ENCODE data around the gene S100A8.

Gene S100A8

DNA sequence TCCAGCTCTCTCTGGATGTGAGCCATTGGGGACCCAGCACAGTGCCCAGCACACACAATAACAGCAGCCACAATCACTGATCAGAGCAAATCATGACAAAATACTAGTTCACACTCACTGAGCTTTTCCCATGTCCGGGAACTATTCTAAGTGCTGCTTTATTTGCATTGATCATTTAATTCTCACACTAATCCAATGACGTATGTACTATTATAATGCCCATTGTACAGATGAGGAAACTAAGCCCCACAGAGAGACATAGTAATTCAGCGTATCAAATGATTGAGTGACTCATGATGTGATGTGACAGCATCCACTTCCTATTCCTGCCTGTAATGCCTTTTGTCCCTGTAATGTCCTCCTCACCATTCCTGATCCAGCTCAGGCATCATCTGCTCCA is 1.9 kb upstream of the S100A8 start:
- DNase-seq (ENCODE audit: low read depth in 2 of 3, low spot score in 2 of 3) = no peak

DNA sequence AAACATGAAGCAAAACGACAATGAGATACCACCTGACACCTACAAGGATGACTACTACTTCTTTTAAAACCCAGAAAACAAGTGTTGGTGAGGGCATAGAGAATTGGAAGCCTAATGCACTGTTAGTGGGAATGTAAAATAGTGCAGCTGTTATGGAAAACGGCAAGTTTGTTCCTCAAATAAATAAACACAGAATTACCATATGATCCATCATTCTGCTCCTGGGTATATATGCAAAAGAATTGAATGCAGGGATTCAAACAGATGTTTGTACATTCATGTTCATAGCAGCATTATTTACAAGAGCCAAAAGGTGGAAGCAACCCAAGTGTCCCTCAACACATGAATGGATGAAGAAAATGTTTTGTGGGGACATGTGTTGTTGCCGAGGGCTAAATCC is 1.4 kb upstream of the S100A8 start:
- no peak for DNase-seq (ENCODE audit: low read depth in 2 of 3, low spot score in 2 of 3)

DNA sequence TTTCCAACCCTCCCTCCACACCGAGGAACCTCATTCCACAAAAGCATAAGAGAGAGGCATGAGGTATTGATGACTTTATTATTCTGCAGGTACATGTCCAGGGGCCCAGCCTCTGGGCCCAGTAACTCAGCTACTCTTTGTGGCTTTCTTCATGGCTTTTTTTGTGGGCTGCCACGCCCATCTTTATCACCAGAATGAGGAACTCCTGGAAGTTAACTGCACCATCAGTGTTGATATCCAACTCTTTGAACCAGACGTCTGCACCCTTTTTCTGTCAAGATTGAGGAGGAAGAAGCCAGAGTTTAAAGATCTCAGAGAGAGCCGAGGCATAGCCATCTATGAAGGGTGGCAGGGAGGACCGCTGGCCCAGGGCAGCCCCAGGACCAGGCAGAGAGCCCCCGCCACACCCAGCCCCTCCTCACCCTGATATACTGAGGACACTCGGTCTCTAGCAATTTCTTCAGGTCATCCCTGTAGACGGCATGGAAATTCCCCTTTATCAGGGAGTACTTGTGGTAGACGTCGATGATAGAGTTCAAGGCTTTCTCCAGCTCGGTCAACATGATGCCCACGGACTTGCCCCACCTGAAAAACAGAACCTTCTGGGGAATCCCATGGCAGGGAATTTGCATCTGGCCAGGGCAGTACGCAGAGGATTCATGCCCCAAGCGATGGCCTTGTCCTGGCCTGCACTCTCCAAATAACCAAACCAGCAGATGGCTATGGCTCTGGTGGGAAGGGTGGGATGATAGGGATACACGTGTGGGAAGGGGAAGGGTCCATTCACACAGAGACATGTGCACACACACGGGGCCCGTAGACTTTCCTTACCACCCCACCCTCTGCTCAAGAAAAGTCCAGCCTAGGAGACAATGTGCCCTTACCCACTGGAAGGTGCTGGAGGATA is 647 bp downstream of the S100A8 start:
- DNase-seq (ENCODE audit: low read depth in 2 of 3, low spot score in 2 of 3) = no peak

DNA sequence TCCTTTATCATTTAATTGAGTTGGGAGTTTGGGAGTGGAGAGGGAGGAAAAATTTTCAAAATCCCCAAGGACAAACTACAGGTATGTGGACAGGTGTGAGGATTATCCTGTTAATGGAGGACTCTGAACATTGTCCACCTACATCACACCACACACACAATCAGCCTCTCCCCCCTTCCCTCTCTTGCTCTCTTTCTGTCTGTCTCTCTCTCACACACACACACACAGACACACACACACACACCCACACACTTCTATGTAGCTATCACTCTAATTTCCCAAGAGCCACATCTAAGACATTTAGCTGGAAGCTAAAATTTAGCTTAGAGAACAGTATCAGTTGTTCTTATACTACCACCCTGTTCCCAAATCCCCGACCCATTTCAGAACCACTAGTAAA is 1.5 kb downstream of the S100A8 start:
- no peak for DNase-seq (ENCODE audit: low read depth in 2 of 3, low spot score in 2 of 3)

DNA sequence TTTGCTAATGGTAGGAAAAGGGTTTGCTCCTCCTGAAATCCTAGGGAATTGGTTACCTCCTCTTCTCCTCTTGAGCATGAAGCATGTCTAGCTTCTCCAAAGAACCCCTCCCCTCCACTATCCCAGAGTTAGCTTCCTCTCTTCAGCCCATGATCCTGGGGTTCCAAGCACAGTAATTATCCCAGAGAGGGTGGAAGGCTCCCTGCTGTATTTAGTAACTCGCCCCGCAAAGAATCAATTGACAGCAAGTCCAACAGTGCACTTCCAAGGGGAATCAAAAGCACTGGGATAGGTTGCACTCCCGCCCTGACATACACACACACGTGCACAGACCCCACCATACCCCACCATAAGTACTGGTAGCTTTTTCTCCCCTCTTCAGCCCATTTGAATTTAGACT is 3.1 kb downstream of the S100A8 start:
- no peak for DNase-seq (ENCODE audit: low read depth in 2 of 3, low spot score in 2 of 3)

DNA sequence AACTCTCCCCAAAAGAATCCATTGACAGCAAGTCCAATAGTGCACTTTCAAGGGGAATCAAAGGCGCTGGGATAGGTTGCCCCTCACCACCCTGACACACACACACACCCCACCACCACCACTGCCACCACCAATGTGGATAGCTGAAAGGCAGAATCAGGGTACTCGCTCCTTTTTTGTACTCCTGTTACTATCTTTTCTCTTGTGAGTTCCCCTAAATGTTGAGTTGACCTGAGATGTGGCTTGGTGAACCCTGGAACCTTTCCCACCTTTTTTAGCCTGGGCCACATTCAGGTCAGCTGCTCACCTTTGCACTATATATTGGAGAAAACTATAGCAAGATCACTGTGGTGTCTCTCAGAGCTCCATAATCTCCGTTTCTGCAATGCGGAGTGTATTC is 3.9 kb downstream of the S100A8 start:
- no peak for DNase-seq (ENCODE audit: low read depth in 2 of 3, low spot score in 2 of 3)

DNA sequence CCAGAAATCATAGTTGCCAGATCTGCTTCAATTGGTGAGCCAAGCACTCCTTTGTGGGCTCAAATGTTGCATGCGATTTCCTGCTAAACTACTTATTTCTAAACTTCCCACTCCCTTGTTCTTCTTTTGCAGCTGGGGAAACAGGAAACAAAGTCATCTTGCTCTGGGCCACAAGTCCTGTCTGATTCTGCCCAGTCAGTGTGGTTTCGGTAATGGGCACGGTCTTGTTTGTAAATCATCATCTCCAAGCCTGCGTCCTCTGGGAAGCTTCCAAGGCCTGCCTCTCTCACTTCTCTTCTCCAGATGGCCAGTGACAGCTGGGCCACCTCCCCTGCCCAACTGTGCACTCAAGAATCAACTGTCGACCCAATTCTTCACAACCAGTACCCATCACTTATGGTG is 4.4 kb downstream of the S100A8 start:
- DNase-seq (ENCODE audit: low read depth in 2 of 3, low spot score in 2 of 3) = no peak

DNA sequence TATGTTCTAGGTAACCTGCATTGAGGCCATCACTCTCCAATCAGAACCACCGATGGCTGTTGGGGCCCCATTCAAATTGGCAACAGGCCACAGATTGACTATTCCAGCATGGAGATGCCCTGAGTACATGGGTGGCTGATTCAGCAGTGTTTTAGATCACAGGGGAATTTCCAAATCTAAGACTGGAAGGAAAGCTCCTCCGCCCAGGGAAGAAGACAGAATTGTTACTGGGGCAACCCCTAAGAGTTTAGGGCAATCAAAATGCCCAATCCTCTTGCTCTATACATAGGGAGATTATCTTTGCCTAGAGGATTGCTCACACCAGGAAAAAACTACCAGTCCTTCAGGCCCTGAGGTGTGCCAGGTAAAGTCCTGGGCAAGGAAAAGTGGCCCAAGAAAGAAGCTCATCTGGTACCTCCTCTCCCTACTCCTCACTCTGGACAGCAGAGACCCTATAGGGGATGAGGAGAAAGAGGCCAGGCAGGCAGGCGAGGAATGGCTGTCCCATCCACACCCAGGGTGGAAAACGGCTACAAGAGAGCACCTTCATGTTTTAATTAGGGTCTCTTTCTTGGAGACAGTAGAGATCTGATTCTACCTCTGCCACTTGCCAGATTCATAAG is 5.8 kb downstream of the S100A8 start:
- DNase-seq (ENCODE audit: low read depth in 2 of 3, low spot score in 2 of 3) = no peak

DNA sequence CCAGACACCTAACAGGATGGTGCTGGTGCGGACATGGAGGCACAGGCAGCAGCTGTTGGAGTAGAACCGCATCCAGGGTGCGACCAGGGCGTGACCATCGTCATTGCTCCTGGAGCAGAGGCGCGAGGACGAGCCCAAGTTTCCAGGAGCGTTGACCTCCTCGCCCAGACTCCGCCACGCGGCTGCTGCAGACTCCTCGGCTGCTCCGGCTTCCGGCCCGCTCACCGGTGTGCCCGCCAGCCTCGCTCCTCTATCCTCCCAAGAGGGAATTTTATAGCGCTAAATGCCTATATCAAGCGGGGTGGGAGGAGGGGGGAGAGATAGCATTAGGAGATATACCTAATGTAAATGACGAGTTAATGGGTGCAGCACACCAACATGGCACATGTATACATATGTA is 10.2 kb downstream of the S100A8 start:
- DNase-seq (ENCODE audit: low read depth in 2 of 3, low spot score in 2 of 3) = no peak

DNA sequence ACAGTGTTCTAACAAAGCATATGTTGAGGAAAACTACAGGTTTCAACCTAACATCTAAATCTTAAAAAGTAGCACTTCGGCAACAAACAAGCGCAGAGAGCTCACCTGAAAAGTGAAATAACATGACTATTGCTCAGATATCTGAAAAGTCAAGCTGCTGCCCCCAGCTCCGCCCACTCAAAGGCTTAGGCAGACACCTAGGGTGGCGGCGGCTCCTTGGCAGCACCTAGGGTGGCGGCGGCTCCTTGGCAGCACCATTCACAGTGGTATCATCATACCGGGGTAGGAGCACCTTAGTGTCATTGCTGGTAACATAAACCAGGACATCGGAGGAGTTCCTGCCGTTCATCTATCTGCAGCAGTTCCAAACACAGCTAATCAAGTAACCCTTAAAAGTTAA is 11.3 kb downstream of the S100A8 start:
- no peak for DNase-seq (ENCODE audit: low read depth in 2 of 3, low spot score in 2 of 3)

DNA sequence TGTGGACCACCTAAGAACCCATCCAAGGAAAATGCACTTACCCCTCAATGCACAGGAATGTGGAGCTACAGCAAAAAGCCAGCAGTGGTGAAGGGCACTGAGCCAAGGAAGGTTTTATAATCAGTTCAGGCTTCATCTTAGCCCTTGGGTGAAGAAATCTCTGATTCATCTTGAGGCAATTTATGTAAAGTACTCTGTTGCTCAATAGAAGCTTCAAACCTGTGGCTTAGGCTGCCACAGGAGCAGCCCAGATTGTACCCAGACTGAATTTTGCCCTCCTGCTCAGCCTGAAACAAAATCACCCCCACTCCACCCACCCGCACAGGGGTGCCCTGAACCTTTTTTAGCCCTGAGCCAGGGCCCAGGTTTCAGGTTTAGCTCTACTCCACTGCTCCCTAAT is 15.4 kb downstream of the S100A8 start, which contains the start of gene S100A12:
Gene S100A12, minus strand, starts transcription at position 111 of the 400 bp plus-strand sequence. CDS start 1,029 bp downstream, outside the sequence.
- no peak for DNase-seq (ENCODE audit: low read depth in 2 of 3, low spot score in 2 of 3)

DNA sequence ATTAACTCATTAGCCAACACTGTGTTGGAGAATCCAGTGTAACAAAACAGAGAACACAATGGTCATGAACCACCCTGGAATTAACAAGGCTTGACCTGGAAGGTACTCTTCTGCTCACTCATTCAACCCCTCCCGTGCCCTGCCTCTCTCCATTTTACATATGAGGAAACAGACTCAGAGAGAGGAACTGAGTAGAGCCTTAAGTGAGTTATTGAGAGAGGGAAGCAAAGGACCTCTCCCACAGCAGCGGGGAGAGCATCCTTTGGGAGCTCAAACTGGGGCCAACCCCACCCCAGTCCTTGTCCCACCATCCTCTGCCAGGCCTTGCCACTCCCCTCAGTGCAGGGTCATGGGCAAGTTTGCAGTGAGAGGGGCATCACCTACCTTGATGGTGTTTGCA is 16.8 kb downstream of the S100A8 start:
- no peak for DNase-seq (ENCODE audit: low read depth in 2 of 3, low spot score in 2 of 3)

DNA sequence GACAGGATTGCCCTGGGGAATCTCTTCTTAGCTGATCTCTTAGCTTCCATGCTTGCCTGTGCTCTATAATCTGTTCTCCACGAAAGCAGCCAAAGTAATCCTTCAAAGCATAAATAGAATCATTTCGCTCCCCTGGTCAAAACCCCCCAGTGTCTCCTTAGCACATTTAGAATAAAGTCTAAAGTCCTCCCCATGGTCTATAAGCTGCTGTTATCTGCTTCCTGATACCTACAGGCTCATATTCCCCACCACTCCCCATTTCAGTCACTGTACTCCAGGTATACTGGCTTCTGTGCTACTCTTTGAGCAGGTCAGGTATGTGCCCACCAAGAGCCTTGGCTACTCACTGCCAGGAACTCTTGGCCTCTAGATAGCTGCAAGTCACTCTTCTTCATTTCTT is 18.3 kb downstream of the S100A8 start:
- no peak for DNase-seq (ENCODE audit: low read depth in 2 of 3, low spot score in 2 of 3)

DNA sequence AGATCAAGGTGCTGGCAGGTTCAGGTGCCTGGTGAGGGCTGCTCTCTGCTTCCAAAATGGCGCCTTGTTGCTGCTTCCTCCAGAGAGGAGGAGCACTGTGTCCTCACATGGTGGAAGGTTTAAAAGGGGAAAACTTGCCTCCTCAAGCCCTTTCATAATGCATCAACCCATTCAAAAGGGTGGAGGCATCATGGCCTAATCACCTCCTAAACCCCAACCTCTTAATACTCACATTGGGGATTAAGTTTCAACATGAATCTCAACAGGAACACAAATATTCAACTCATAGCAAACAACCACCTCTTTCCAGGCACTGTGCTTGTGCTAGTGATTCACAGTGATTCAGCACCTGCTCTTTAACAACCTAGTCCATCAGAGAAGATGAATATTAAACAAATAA is 19.6 kb downstream of the S100A8 start:
- no peak for DNase-seq (ENCODE audit: low read depth in 2 of 3, low spot score in 2 of 3)

DNA sequence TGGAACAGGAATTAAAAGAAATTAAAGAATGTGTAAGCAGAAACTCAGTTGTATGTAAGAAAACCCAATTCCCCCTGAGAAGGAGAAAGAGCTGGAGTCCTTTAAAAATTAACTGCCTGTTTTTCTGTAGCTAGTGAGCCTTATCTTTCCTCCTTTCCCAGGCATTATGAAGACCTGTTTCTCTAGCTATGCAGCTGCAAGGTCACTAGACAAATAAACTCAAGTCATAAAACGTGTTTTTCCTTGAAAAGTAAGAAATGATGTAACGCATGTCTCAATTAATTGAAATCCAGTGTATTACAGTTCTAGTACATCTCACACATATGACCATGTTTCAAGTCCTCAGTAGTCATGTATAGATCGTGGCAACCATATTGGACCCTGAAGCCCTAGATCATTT is 20.7 kb downstream of the S100A8 start:
- no peak for DNase-seq (ENCODE audit: low read depth in 2 of 3, low spot score in 2 of 3)

DNA sequence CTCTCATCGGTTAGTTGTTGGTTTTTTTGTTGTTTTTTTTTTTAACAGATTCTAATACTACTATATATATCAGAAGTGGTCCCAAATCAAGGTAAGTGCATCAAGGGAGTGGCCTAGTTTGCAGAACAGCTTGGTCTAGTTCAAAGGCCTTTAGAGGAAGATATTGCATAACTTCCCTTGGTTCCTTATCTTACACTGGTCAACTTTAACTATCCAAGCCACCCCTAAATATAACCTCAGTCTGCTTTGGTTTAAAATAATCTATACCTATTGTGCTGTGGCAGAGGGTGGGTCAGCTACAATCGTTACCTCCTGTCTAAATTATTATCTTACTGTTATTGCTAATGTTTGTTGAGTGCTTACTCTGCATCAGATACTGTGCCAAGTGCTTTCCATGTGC is 22.4 kb downstream of the S100A8 start:
- DNase-seq (ENCODE audit: low read depth in 2 of 3, low spot score in 2 of 3) = no peak

DNA sequence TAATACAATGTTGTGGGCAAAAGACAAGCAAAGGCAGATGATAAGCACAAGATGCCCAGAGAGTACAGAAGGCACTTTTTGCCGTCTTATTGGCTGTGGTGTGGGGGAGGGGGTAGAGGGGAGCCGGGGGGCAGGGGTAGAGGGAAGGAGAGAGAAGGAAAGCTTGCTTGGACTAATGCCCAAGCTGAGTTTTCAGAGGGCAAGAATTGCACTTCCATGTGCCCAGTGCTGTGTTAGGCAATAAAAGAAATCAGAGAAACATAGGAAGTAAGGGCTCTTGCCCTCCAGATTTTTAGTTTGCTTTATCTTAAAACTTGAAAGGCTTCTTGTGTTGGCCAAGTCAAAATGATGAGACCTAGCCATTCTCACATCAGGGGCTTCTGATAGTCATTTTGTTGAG is 23.8 kb downstream of the S100A8 start:
- DNase-seq (ENCODE audit: low read depth in 2 of 3, low spot score in 2 of 3) = no peak

DNA sequence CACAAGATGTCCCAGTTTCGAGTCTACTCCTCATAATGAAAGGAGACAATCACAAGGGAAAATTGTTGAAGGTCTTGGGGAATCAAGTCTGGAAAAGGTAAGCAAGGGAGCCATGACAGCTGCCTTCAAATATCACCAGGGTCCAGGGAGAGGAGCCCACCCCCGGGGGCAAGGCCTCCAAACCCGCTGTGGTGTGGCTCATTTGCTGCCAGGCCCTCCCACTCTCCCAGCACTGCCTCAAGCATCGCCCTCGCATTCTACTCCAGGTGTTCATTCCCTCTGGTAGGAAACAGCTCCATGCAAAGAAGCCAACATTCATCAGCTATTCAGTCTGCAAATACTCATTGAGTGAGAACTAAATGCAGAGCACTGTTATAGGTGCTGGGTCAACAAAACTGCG is 24.6 kb downstream of the S100A8 start:
- no peak for DNase-seq (ENCODE audit: low read depth in 2 of 3, low spot score in 2 of 3)

DNA sequence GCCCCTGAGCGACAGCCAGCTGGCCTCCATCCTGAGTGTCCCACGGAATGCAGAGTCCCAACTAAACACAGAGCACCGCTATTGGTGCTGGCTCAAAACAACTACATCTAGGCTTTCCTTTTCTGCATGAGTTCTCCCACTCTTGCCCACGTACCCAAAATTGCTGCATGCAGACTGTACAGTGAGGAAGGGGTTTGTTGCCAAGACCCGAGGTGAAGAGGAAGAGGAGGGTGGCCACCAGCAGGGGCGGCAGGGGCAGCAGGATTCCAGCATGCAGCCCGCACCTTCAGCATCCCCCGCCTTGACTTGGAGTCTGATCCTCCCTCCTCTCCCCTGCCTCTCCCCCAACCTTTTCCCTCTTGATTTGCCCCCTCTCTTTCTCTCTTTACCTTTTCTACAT is 25.2 kb downstream of the S100A8 start:
- no peak for DNase-seq (ENCODE audit: low read depth in 2 of 3, low spot score in 2 of 3)

DNA sequence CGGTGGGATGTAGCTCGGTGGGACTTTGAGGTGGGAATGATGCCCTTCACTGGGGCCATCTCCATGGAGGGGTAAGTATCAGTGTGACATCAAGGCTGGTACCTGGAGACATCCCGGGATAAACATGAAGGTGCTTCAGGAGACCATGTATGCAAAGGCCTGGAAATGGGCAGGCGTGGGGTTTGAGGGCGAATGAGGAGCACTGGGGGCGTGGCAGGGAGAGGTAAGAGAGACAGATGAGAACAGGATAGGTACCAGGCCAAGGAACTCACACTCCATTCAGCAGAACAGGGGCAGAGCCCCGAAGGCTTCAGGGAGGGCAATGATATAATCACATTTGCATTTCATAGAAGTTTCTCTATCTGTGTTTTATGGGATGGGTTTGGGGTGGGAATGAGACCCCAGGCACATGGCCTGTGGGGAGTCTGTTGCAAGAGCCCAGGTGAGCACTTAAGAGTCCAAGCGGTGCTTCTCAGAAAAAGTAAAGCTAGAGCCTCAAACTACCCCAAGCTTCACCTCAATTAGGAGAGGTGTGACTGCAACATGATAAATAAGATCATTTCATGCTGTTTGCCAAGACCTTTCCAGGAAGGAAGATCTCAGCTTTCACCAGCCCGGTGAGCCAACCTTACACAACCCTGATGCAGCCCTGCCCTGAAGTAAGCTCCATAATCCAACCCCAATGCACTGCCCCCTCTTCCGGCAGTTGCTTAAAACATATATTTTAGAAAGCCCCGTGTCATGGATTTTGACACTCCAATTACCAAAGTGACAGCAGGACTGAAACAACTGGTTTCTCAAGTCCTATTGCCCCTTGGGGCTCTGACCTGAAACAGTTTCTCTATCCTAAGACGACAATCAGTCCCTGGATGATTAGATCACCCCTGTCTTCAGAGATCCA is 25.9 kb downstream of the S100A8 start:
- no peak for DNase-seq (ENCODE audit: low read depth in 2 of 3, low spot score in 2 of 3)

DNA sequence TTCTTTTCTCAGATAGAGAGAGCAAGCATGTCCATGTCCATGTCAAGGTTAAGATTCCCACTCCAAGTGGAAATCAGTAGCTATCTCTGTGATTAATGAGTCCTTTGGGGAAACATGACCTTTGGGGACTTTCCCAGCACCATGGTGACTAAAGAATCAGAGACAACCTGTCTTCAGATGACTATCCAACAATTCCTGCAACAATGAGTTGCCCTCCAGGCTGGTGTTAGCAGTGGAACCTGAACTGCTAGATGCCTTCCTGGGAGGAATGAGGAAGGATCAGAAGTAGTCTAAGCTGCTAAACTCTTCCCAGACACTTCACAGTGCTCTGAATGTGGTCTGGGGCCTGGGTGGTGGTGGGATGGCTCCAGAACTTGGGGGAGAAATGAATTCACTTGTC is 26.7 kb downstream of the S100A8 start:
- DNase-seq (ENCODE audit: low read depth in 2 of 3, low spot score in 2 of 3) = no peak

DNA sequence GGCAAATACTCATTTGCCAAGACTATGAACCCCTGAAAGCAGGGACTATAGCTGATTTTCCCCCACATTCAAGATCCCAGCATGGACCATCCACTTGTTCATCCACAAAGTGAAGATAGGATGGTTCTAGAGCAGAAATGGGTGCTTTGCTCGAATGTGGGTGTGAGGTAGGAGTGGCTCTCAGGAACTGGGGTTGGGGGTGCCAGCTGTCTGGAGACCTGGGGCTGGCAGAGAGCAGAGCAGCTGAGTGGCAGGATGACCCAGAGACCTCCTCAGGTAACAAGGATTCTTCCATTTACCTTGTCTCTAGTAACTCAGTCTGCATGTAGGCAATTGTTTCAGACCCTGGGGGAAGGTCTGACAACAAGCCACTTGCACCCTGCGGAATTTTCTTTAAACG is 27.2 kb downstream of the S100A8 start:
- DNase-seq (ENCODE audit: low read depth in 2 of 3, low spot score in 2 of 3) = no peak

Data from activated CD8-positive, alpha-beta memory T cell treated with anti-CD3 and anti-CD28 coated beads for 48 hours (primary cell).